Neural cell (in vitro differentiated cells): ENCODE data around the gene TMEM94.

Source experiments
- CTCF ChIP-seq: fragments of 450-650 bp; IDR thresholded peaks from 2 replicates; pipeline ENCODE4 v1.5.1; 2014; ENCODE audit warnings: antibody characterized with exemption, mild to moderate bottlenecking, moderate library complexity; ENCODE audit not compliant: poor library complexity, severe bottlenecking
- EZH2 ChIP-seq: fragments of 200-600, 300-800 bp; shearing (Covaris generic), sonication (generic); IDR thresholded peaks from 2 replicates; pipeline ENCODE4 v1.6.1; 2014; ENCODE audit warnings: antibody characterized with exemption, low read length, borderline replicate concordance, mild to moderate bottlenecking; ENCODE audit not compliant: insufficient read depth, poor library complexity, severe bottlenecking
- REST ChIP-seq: IDR thresholded peaks from 2 replicates; pipeline ENCODE4 v1.6.1; 2012; ENCODE audit warnings: borderline replicate concordance

GRCh38 chr17:75544250-75544649 lies 87.8 kb downstream of the TMEM94 start:
- TF ChIP-seq CTCF (no peak), REST (no peak), EZH2 (no peak)
